GM12878 (cell line): ENCODE results near the gene ADAMTSL2. TPM values are rescaled to one million over a fixed set of nuclear protein-coding genes. Genes with fewer than 3 reads are reported as not detected.

Experiments
- ATAC-seq: fragments of 200-7000 bp; cut with Tn5 transposase; 3 replicates; pipeline ENCODE4 v1.9.1; 2020; ENCODE audit warnings: mild to moderate bottlenecking, moderate library complexity
- BruUV-seq: library from RNA; stranded (reverse); fragments of 400-500 nt; replicated peaks from 2 replicates; lab custom pipeline; 2021; lab: Mats Ljungman, UMichigan
- CTCF ChIA-PET: fragments of 300-600 bp; sonication (Branson Sonifier 250); formaldehyde crosslinking; extraction: SDS; loops from one replicate; lab custom pipeline; 2021; ENCODE audit warnings: inconsistent platforms; lab: Yijun Ruan, JAX
- POLR2A ChIA-PET: fragments of 350-600 bp; formaldehyde crosslinking; extraction: SDS; loops from one replicate; lab custom pipeline; 2021; ENCODE audit warnings: inconsistent platforms; lab: Charles Lee
- RAD21 ChIA-PET: fragments of 300-600 bp; sonication (Branson Sonifier 250); formaldehyde crosslinking; loops from one replicate; lab custom pipeline; 2023; ENCODE audit warnings: antibody characterized with exemption; ENCODE audit not compliant: unreplicated experiment; lab: Charles Lee
- SMC1A ChIA-PET: fragments of 300-600 bp; sonication (Branson Sonifier 250); formaldehyde crosslinking; loops from one replicate; lab custom pipeline; 2023; ENCODE audit not compliant: unreplicated experiment, uncharacterized antibody; lab: Charles Lee
- DNase-seq: peaks from one replicate; pipeline ENCODE4 v3.0.0-alpha.2; 2011; ENCODE audit warnings: low read depth, low spot score
- FAIRE-seq: peaks from 3 replicates; lab custom pipeline; 2011; peaks lifted over from hg19 to GRCh38; lab: Jason Lieb, UNC
- H2AFZ ChIP-seq: 2 replicates; pipeline ENCODE4 v1.6.0; 2011; ENCODE audit warnings: low read depth, low read length, control low read depth; ENCODE audit not compliant: control insufficient read depth
- H3K27ac ChIP-seq: 2 replicates; pipeline ENCODE4 v1.5.1; 2011; ENCODE audit warnings: control low read depth; ENCODE audit not compliant: control insufficient read depth, insufficient read depth
- H3K27me3 ChIP-seq, 2 experiments: replicated peaks in 1 of 2; 2 replicates each; pipeline versions ENCODE4 v1.6.0 to v1.6.1; 2011; ENCODE audit warnings: low read length in 1 of 2; ENCODE audit not compliant: control insufficient read depth in 2 of 2, insufficient read depth in 2 of 2
- H3K36me3 ChIP-seq, 2 experiments: 2 replicates each; pipeline ENCODE4 v1.5.1; 2011; ENCODE audit warnings: low read length in 1 of 2; ENCODE audit not compliant: control insufficient read depth in 2 of 2, insufficient read depth in 2 of 2
- H3K4me1 ChIP-seq: 2 replicates; pipeline ENCODE4 v1.6.1; 2011; ENCODE audit warnings: mild to moderate bottlenecking, low read length, moderate library complexity, mixed read lengths; ENCODE audit not compliant: control insufficient read depth, insufficient read depth
- H3K4me2 ChIP-seq: 2 replicates; pipeline ENCODE4 v1.6.0; 2011; ENCODE audit warnings: control low read depth; ENCODE audit not compliant: control insufficient read depth, insufficient read depth
- H3K4me3 ChIP-seq: fragments of 200-600 bp; sonication (generic); 2 replicates; pipeline ENCODE4 v1.5.1; 2016
- H3K79me2 ChIP-seq: 2 replicates; pipeline ENCODE4 v1.6.0; 2011; ENCODE audit warnings: low read length; ENCODE audit not compliant: control insufficient read depth, insufficient read depth
- H3K9ac ChIP-seq: 2 replicates; pipeline ENCODE4 v1.8.0; 2011; ENCODE audit warnings: low read length, control low read depth, mixed read lengths; ENCODE audit not compliant: control insufficient read depth, insufficient read depth
- H3K9me3 ChIP-seq: replicated peaks from 3 replicates; pipeline ENCODE4 v1.5.1; 2011; ENCODE audit warnings: mild to moderate bottlenecking, low read length; ENCODE audit not compliant: control insufficient read depth, insufficient read depth
- H4K20me1 ChIP-seq: 2 replicates; pipeline ENCODE4 v1.6.0; 2011; ENCODE audit not compliant: control insufficient read depth, insufficient read depth
- ASH2L ChIP-seq: fragments of 300-600, 200-600 bp; sonication (generic); IDR thresholded peaks from 2 replicates; pipeline ENCODE4 v1.6.1; 2017; ENCODE audit warnings: low read depth, mild to moderate bottlenecking, borderline replicate concordance
- ATF7 ChIP-seq: fragments of 450-650 bp; IDR thresholded peaks from 2 replicates; pipeline ENCODE4 v1.6.1; 2016; ENCODE audit warnings: low read depth, mild to moderate bottlenecking
- BCL11A ChIP-seq: IDR thresholded peaks from 2 replicates; pipeline ENCODE4 v1.6.1; 2011; ENCODE audit warnings: low read depth, low read length
- IKZF2 ChIP-seq, 2 experiments: fragments of 450-650 bp; IDR thresholded peaks; 2 replicates each; pipeline ENCODE4 v1.6.1; 2017; ENCODE audit warnings: mild to moderate bottlenecking in 2 of 2, moderate library complexity in 2 of 2
- JUNB ChIP-seq: IDR thresholded peaks from 2 replicates; pipeline ENCODE4 v1.6.1; 2016; ENCODE audit warnings: antibody characterized with exemption, mild to moderate bottlenecking
- RAD21 ChIP-seq: IDR thresholded peaks from 2 replicates; pipeline ENCODE4 v1.6.1; 2011; ENCODE audit warnings: mild to moderate bottlenecking, low read depth, low read length, moderate library complexity; ENCODE audit not compliant: insufficient read depth
- STAT3 ChIP-seq: IDR thresholded peaks from 2 replicates; pipeline ENCODE4 v1.6.1; 2011; ENCODE audit warnings: low read depth, low read length, improper control_type of control experiment
- SUPT20H ChIP-seq: IDR thresholded peaks from 2 replicates; pipeline ENCODE4 v1.6.1; 2011; ENCODE audit warnings: low read depth, mild to moderate bottlenecking, low read length, moderate library complexity, borderline replicate concordance; ENCODE audit not compliant: control insufficient read depth
- WRNIP1 ChIP-seq: IDR thresholded peaks from 2 replicates; pipeline ENCODE4 v1.6.1; 2011; ENCODE audit warnings: low read depth, low read length, improper control_type of control experiment, borderline replicate concordance
- WGBS: methylation state at CpG from one replicate; pipeline ENCODE4 v1.1.6; 2016; ENCODE audit warnings: low lambda C conversion rate; ENCODE audit not compliant: insufficient replicate concordance, insufficient coverage; ENCODE audit errors: missing lambda C conversion rate; 5-methylcytosine and 5-hydroxymethylcytosine counted together
- in situ Hi-C: fragments of 300-500 bp; cut with MboI; formaldehyde crosslinking; loops from 9 replicates; pipeline ENCODE4 v1.14.3; 2018; ENCODE audit warnings: mixed read lengths
- intact Hi-C: fragments of 100-400 bp; cut with micrococcal nuclease; formaldehyde crosslinking; loops from one replicate; pipeline ENCODE4 v1.14.2; 2022; ENCODE audit not compliant: unreplicated experiment
- polyA plus RNA-seq, 11 experiments: library from polyadenylated mRNA; depleted of rRNA in 4 of 11; unstranded in 6 of 11; stranded (reverse) in 5 of 11; fragments of >200 nt; fragmentation: Nextera tagmentation in 4 of 11; fragmentation: Illumina TruSeq in 1 of 11; extraction: Ambion mirVana in 4 of 11; extraction: Trizol in 1 of 11; gene quantifications; 1 replicate in 1 of 11; 2 replicates in 10 of 11; pipeline versions ENCODE4 v1.2.1 to v1.2.3, GENCODE V29; 2011 to 2016; ENCODE audit warnings: inconsistent platforms in 2 of 11, missing spikeins in 2 of 11, low read depth in 1 of 11
- total RNA-seq, 4 experiments: library from RNA; depleted of rRNA in 3 of 4; stranded (reverse); fragments of >200 nt in 3 of 4; fragmentation: Illumina TruSeq in 1 of 4; extraction: Trizol in 1 of 4; gene quantifications; 2 replicates each; pipeline versions ENCODE4 v1.2.1 to v1.2.3, GENCODE V29; 2013 to 2021

ADAMTSL2 gene
- total and polyA plus RNA-seq, 10 of the 15 experiments (the other 5 are each of a cell fraction or from before 2014, with no cell fraction given): 0.07 TPM; not detected in 9

DNA sequence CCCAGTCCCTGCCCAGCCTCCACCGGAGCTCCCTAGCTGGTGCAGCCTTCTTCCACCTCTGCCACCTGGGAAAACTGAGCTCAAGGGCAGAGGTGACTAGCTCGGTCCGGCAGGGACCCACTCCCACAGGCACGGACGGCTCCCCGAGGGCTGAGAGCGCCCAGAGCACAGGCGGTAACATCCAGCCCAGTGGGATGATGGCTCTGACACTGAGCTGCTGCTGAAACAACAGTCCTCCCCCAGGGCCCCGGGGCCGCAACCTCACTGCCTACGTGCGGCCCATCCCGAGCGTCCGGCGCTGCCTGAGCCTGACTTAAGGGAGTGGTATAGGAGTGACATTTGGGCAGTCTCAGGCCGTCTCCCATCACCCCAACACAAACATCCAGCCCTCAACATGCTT is 70.9 kb downstream of the ADAMTSL2 start:
- POLR2A ChIA-PET: interaction anchor here (0.6 kb wide), 1 partner anchor 364 kb away, joined by 4 read pairs; no protein-coding TSS in a partner anchor
- Histone ChIP-seq H3K79me2 (no peaks in the 10 kb centered on the region), H3K9me3 (no peaks in the 10 kb centered on the region), H3K4me1 (no peaks in the 10 kb centered on the region), H2AFZ (no peak overlapping the region), H3K27me3 (peaks cover 0 to 9% of the 10 kb centered on the region in 2 experiments; a peak in 3 of 4 replicates), H4K20me1 (no peaks in the 10 kb centered on the region), H3K27ac (no peak overlapping the region), H3K36me3 (no peaks in the 10 kb centered on the region), H3K4me2 (no peak overlapping the region), H3K4me3 (no peak overlapping the region), H3K9ac (no peak overlapping the region)
- intact Hi-C loops: no loop called here
- DNase-seq (no peak), FAIRE-seq (no peak), ATAC-seq (no peak)
- CTCF ChIA-PET: no interaction called here
- BruUV-seq: no TSS peak
- no peak for TF ChIP-seq IKZF2 (IDR thresholded peaks at IDR 0.05)
- no peak for TF ChIP-seq JUNB
- TF ChIP-seq STAT3: no peak
- no peak for TF ChIP-seq WRNIP1
- TF ChIP-seq ASH2L: no peak
- no peak for TF ChIP-seq SUPT20H
- no peak for TF ChIP-seq ATF7
- TF ChIP-seq RAD21: no peak
- no peak for TF ChIP-seq BCL11A
- SMC1A ChIA-PET: no interaction called here
- RAD21 ChIA-PET: interaction anchor here (1.0 kb wide), 1 partner anchor 137 kb away, joined by 3 read pairs; no protein-coding TSS in a partner anchor
- 57% methylated on average over 17 of the region's 17 CpGs for WGBS
- in situ Hi-C loops: no loop called here
